Parathyroid adenoma (tissue), 2 donors: Measurements from ENCODE around the gene GRK1.

Source experiments
- H2AFZ ChIP-seq: fragments of 300-600 bp; sonication (generic); one replicate; pipeline ENCODE4 v1.7.0; 2017; ENCODE audit warnings: antibody characterized with exemption, mild to moderate bottlenecking
- H3K27ac ChIP-seq: fragments of 300-600 bp; sonication (generic); one replicate; pipeline ENCODE4 v1.7.0; 2017
- H3K27me3 ChIP-seq: fragments of 300-600 bp; sonication (generic); one replicate; pipeline ENCODE4 v1.7.0; 2017; ENCODE audit warnings: low read length; ENCODE audit not compliant: control insufficient read depth, insufficient read depth
- H3K36me3 ChIP-seq: fragments of 300-600 bp; sonication (generic); one replicate; pipeline ENCODE4 v1.7.0; 2017; ENCODE audit warnings: low read length; ENCODE audit not compliant: control insufficient read depth, insufficient read depth
- H3K4me1 ChIP-seq: fragments of 300-600 bp; sonication (generic); one replicate; pipeline ENCODE4 v1.7.0; 2017; ENCODE audit warnings: control low read depth
- H3K4me2 ChIP-seq: fragments of 300-600 bp; sonication (generic); one replicate; pipeline ENCODE4 v1.7.0; 2017; ENCODE audit warnings: low read length
- H3K4me3 ChIP-seq: fragments of 300-600 bp; sonication (generic); one replicate; pipeline ENCODE4 v1.7.0; 2017; ENCODE audit warnings: low read depth, low read length
- H3K79me2 ChIP-seq: fragments of 300-600 bp; sonication (generic); one replicate; pipeline ENCODE4 v1.7.0; 2017; ENCODE audit warnings: control low read depth
- H3K9ac ChIP-seq: fragments of 300-600 bp; sonication (generic); one replicate; pipeline ENCODE4 v1.7.0; 2017; ENCODE audit warnings: mild to moderate bottlenecking
- H3K9me3 ChIP-seq: fragments of 300-600 bp; sonication (generic); one replicate; pipeline ENCODE4 v1.7.0; 2017; ENCODE audit warnings: low read length; ENCODE audit not compliant: control insufficient read depth
- CTCF ChIP-seq: fragments of 300-600 bp; sonication (generic); IDR thresholded peaks from one replicate; pipeline ENCODE4 v1.7.0; 2017; ENCODE audit warnings: antibody characterized with exemption, mild to moderate bottlenecking
- donor health status: primary hyperparathyroidism.

GRK1 gene

DNA sequence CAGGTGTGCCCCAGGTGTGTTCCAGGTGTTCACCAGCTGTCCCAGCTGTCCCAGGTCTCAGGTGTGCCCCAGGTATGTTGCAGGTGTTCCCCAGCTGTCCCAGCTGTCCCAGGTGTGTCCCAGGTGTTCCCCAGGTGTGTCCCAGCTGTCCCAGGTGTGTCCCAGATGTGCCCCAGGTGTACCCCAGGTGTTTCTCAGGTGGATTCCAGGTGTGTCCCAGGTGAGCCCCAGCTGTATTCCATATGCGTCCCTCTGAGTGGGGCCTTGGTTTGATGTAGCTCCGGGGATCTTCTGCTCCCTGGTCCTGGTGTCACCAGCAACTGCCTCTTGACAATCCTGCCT lies 719 bp upstream of the GRK1 start:
- Histone ChIP-seq H3K4me3 (no peak overlapping the region), H3K9ac (no peak overlapping the region)

DNA sequence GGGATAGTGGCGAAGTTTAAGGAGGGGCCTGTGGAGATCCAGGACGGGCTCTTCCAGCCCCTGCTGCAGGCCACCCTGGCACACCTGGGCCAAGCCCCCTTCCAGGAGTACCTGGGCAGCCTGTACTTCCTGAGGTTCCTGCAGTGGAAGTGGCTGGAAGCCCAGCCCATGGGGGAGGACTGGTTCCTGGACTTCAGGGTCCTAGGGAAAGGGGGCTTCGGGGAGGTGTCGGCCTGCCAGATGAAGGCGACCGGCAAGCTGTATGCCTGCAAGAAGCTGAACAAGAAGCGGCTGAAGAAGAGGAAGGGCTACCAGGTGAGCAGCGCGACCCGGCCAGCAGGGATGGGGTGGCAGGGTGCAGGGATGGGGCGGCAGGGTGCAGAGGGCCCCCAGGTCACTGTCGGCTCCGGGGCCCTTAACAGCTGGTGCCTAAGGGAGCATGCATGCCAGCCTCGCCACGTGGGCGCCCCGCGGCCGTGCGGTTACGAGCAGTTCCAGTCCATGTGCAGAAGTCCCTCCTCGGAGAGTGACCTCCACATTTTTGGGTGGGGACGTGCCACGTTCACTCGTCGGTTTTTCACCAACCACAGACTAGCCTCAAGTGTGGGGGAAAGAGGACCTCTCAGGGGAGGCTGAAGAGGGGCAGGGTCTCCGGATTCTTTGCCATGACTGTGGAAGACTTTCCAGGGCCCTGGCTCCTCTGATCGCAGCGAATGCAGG lies 912 bp downstream of the GRK1 start:
- no peak for TF ChIP-seq CTCF
- H3K4me3 ChIP-seq = no peak overlapping the region

More for the DNA sequence above, 719 bp upstream of the GRK1 start:
- Histone ChIP-seq H3K9me3 (no peaks in the 10 kb centered on the region), H3K27ac (no peak overlapping the region), H3K79me2 (no peaks in the 10 kb centered on the region), H3K4me2 (no peak overlapping the region), H2AFZ (no peak overlapping the region), H3K27me3 (no peaks in the 10 kb centered on the region), H3K36me3 (no peaks in the 10 kb centered on the region), H3K4me1 (no peaks in the 10 kb centered on the region)
- no peak for TF ChIP-seq CTCF

DNA sequence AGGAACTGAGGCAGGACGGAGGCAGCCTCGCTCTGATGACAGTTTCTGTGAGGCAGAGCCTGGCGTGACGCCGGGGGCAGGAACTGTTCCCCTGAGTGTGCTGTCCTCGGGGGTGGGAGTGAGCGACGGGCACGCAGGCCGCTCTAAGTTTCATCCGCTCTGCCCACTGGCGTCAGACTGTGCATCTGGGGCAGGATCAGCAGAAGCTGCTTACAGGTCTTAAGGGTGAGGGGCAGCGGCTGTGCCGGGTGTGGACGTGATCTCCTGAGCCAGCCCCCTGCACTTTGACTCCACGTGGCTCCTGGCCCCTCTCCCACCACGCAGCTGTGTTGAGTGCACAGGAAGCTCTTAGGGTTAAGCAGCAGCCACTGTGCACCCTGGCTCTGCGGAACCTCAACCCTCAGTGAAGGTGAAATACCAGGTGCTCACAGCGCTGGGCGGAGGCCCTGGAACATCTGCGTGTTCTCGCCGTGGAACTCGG lies 1.5 kb downstream of the GRK1 start:
- H3K79me2 ChIP-seq = no peaks in the 10 kb centered on the region
- no peak overlapping the region for H2AFZ ChIP-seq
- no peak overlapping the region for H3K4me2 ChIP-seq
- H3K27me3 ChIP-seq = no peaks in the 10 kb centered on the region
- H3K4me3 ChIP-seq = no peak overlapping the region
- H3K27ac ChIP-seq = no peak overlapping the region
- H3K9ac ChIP-seq = no peak overlapping the region
- H3K36me3 ChIP-seq = no peaks in the 10 kb centered on the region
- TF ChIP-seq CTCF = no peak
- H3K4me1 ChIP-seq = no peaks in the 10 kb centered on the region
- no peaks in the 10 kb centered on the region for H3K9me3 ChIP-seq

More for the DNA sequence above, 912 bp downstream of the GRK1 start:
- H3K9me3 ChIP-seq = no peaks in the 10 kb centered on the region
- H3K4me1 ChIP-seq = no peaks in the 10 kb centered on the region
- H3K27ac ChIP-seq = no peak overlapping the region
- no peaks in the 10 kb centered on the region for H3K36me3 ChIP-seq
- H3K9ac ChIP-seq = no peak overlapping the region
- H3K79me2 ChIP-seq = no peaks in the 10 kb centered on the region
- H3K4me2 ChIP-seq = no peak overlapping the region
- no peaks in the 10 kb centered on the region for H3K27me3 ChIP-seq
- H2AFZ ChIP-seq = no peak overlapping the region

GRCh38 chr13:113669231-113669754 lies 2.3 kb downstream of the GRK1 start:
- TF ChIP-seq CTCF = no peak
- H3K36me3 ChIP-seq = no peaks in the 10 kb centered on the region
- no peak overlapping the region for H2AFZ ChIP-seq
- H3K4me2 ChIP-seq = no peak overlapping the region
- no peak overlapping the region for H3K27ac ChIP-seq
- H3K4me3 ChIP-seq = no peak overlapping the region
- no peaks in the 10 kb centered on the region for H3K4me1 ChIP-seq
- H3K9me3 ChIP-seq = no peaks in the 10 kb centered on the region
- H3K9ac ChIP-seq = no peak overlapping the region
- no peaks in the 10 kb centered on the region for H3K79me2 ChIP-seq
- no peaks in the 10 kb centered on the region for H3K27me3 ChIP-seq
